GM11168 (cell line): ENCODE data around the gene UBE4A.

ENCODE experiments used
- in situ Hi-C: fragments of 300-500 bp; cut with MboI; formaldehyde crosslinking; loops from one replicate; pipeline ENCODE4 v1.12.0; 2022; ENCODE audit warnings: low sequenced_read_pairs; ENCODE audit not compliant: unreplicated experiment

The UBE4A gene

DNA sequence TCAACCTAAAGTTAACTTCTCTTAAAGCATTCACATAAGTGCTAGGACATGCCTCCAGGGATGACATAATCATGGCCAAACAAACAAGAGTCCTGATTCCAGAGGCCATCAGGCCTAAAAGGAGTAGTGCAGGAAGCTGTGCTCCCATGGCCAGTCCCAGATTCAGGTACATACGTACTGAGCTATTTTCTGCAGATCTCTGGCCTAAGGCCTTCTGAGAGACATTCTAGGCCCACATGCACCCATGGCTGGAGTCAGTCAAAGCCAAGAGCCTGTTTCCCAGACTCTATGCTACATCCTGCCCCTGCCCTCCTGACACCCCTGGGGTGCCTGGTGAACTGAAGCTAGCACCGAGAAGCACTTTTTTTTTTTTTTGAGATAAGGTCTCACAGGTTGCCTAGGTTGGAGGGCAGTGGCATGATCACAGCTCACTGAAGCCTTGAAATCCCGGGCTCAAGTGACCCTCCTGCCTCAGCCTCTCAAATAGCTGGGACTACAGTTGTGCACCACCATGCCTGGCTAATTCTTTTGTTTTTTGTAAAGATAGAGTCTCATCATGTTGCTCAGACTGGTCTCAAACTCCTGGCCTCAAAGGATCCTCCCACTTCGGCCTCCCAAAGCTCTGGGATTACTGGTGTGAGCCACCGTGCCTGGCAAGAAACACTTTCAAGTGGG is 17.4 kb upstream of the UBE4A start:
- in situ Hi-C loops: no loop called here

DNA sequence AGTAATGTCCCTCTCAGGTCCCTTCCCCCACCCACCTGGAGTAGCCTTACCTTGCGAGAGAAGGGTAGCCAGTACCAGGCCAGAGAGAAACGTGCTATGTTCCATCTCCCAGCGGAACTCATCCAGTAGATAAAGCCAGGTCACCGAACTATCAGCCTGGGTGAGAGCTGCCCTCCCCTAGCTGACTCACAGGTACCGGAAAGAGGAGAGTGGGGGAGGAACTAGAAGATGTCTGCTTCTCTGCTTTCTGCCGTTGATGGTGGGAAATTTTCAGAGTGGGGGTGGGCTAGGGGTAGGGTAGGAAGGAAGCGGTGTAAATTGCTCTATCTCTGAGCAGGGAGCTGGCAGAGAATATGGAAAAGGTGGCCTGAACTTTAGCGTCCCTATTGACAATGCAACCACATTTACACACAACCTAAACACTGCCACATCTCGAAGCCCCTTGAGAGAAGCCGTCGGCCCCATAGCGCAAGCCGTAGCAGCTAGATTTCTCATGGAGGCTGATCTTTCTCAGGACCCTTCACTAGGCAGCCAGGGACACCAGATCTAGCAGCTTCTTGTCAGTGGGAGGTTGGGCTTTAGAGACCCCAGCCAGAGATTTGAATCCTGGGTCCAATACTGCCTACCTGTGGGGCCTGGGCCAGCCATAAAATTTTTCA is 16.8 kb upstream of the UBE4A start, which contains the start of gene CD3D:
Gene CD3D (minus strand): TSS at position 203 of the 659 bp plus-strand sequence. CDS start 98 bp downstream, at position 105.
- in situ Hi-C loops: no loop called here

DNA sequence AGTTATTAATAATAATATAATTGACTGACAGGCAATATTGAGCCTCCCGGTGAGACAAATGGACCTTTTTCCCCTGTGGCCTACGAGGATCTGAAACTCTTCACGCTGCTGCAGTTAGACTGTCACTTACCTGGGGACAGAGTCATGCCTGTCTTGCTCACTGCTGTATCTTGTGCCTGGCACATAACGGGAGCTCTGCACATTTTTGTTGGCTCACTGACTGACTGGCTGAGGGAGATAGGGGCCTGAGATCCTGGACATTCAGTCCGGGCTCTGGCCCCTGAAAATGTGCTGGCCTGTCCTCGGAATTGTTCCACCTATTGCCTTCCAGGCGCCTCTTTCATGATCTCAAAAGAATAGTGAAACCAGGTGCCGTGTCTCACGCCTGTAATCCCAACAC is 16.2 kb upstream of the UBE4A start:
- in situ Hi-C loops: no loop called here

DNA sequence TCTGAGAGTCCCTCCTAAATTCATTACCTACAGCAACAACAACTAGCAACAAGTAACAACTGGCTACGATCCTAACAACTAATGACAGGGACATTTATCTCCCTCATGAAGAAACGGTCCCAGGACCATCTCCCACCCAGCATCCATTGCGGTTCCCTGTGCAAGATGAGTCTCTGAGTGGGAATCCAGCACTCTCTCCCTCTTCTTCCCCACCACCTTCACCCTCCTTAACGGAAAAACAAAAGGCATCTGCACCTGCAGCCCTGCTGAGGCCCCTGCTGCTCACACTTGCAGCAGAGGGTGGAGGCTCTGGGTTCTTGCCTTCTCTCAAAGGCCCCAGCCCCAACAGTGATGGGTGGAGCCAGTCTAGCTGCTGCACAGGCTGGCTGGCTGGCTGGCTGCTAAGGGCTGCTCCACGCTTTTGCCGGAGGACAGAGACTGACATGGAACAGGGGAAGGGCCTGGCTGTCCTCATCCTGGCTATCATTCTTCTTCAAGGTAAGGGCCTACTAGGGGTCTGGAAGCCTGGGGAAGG is 15.4 kb upstream of the UBE4A start, which contains the start of gene CD3G:
Gene CD3G (plus strand): TSS at position 364 of the 535 bp plus-strand sequence. CDS start 80 bp downstream, at position 444.
- in situ Hi-C loops: no loop called here

DNA sequence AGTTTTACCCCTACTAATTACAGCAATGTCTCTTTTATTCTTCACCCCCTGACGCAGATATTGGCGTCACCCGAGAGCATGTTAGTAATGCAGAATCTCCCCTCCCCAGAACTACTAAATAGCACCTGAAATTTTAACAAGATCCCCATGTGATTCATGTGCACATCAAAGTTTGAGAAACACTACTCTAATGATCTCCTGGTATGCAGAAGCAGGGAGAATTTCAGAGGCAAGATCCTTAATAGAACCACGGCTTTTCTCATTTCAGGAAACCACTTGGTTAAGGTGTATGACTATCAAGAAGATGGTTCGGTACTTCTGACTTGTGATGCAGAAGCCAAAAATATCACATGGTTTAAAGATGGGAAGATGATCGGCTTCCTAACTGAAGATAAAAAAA is 9.9 kb upstream of the UBE4A start:
- in situ Hi-C loops: no loop called here

DNA sequence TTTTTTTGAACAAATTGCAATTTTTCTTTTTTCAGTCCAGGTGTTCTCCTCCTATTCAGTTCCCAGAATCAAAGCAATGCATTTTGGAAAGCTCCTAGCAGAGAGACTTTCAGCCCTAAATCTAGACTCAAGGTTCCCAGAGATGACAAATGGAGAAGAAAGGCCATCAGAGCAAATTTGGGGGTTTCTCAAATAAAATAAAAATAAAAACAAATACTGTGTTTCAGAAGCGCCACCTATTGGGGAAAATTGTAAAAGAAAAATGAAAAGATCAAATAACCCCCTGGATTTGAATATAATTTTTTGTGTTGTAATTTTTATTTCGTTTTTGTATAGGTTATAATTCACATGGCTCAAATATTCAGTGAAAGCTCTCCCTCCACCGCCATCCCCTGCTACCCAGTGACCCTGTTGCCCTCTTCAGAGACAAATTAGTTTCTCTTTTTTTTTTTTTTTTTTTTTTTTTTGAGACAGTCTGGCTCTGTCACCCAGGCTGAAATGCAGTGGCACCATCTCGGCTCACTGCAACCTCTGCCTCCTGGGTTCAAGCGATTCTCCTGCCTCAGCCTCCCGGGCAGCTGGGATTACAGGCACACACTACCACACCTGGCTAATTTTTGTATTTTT is 6.2 kb upstream of the UBE4A start:
- in situ Hi-C loops: loop anchor here (5.0 kb wide), 1 partner anchor 156 kb away; no protein-coding TSS in a partner anchor

DNA sequence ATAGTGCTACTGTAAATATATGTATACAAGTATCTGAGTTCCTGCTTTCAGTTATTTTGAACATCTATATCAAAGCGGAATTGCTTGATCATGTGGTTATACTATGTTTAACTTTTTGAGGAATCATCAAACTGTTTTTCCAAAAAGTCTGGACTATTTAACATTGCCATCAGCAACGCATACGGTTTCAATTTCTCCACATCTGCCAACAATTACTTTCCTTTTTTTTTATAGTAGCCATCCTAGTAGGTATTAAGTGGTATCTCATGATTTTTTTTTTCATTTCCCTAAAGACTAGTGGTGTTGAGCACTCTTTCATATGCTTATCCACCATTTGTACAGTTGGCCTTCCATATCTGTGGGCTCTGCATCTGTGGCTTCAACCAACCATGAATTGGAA is 1.3 kb upstream of the UBE4A start:
- in situ Hi-C loops: no loop called here

DNA sequence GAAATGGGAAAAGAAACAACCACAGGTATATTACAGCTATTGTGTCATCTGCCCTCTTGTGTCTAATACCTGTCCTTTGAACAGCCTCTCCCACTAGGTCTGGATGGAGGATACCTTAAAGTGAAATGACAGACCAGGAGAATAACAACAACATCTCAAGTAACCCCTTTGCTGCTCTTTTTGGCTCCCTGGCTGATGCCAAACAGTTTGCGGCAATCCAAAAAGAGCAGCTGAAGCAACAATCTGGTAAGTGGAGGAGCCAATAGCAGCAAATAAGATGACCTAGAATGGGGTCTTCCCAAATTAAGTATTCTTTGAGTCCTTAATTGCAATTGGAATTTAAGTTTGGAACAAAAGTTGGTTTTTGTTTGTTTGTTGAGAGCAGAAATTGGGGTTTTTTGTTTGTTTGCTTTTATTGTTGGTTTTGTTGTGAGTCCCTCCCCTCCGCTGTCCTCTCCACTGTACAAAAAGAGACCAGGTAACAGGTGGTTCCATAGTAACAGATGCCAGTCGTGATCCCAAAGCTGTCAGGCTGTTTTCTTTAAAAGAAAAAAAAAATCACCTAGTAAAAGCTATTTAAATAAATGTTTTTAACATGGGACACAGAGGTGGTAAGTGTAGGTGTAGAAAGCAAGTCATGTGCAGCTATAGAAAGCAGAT is 5.7 kb downstream of the UBE4A start:
- in situ Hi-C loops: no loop called here

DNA sequence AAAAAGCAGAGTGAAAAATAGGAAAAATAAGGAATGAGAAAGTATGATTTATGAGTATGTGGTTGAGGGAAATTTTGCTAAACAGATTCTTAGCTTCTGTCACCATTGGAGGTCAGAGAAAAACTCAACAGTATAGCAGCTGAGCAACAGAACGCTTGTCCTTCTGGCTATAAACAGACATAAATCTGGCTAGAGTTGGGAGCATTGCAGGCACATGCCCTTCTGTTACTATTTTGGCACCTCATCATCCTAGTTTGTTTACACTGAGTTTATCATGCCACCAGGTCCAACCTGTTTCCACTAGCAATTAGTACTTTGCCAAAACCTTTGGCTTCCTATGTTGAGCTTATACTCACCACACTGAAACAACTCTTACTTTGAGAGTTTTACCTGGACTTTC is 6.9 kb downstream of the UBE4A start:
- in situ Hi-C loops: no loop called here

DNA sequence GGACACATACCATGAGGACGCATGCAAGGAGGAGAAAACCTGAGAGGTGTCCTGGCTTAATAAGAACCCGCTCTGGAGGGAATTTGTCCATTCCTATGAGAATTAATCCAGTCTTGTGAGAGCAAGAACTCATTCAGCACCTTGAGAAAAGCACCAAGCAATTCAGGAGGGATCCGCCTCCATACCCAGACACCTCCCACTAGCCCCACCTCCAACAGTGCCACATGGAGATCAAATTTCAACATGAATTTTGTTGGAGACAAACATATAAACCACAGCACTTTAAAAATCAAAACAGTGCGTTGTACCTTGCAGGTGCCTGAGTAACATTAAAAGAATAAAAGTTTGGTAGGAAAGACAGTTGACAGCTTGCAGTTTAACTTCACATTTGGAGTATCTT is 11.4 kb downstream of the UBE4A start:
- in situ Hi-C loops: no loop called here

DNA sequence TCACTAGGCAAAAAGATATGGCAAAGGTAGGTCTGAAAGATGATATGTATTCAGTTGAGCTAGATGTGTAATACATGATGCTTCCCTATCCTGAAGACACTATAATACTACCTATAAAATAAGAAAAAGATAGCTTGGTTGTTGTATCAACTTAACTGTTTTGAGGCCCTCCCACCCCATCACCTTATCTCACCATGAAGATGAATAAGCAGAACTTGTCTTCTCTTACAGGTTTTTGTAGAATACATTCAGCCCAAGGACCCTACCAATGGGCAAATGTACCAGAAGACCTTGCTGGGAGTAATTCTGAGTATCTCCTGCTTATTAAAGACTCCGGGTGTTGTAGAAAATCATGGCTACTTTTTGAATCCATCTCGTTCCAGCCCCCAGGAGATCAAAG is 13.9 kb downstream of the UBE4A start:
- in situ Hi-C loops: no loop called here

DNA sequence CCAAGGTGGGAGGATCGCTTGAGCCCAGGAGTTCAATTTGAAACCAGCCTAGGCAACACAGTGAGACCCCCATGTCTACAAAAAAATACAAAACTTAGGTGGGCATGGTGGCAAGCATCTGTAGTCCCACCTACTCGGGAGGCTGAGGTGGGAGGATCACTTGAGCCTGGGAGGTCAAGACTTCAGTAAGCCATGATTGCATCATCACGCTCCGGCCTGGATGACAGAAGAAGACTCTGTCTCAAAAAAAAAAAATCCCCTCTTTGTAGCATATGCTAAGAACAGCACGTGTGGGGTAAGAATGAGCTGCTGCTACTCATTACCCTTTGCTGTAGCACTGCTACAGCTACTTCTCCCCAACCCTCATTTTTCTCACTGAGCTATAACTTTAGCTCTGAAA is 14.5 kb downstream of the UBE4A start:
- in situ Hi-C loops: no loop called here

DNA sequence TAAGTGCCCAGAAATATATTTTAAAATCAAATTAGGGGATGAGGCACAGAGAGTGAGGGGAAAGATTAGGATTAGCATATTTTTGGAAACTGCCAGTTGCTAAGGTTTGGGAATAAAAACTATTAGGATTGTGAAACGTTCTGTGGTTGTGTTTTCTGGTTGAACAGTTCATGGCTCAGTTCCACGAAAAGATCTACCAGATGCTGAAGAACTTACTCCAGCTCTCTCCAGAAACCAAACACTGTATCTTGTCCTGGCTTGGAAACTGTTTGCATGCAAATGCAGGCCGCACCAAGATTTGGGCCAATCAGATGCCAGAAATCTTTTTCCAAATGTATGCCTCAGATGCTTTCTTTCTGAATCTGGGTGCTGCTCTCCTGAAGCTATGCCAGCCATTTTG is 15.3 kb downstream of the UBE4A start:
- in situ Hi-C loops: loop anchor here (25.0 kb wide), 1 partner anchor 113 kb away; no protein-coding TSS in a partner anchor

DNA sequence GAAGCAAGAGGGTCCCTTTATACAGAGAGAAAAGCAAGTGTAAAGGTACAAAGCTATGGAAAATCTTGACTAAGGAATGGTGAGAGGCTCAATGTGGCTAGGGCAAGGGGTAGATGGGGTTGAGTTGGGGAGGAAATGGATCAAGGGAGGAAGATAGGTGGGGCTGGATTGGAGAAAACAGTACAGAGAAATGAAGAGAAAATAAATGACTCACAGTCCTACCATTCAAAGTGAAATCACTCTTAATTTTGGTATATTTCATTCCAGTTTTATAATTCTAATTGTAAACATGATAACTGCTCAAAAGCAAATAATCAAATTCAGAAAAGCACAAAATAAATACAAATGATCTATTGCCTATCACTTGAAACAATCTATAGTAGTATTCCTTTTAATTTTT is 16.6 kb downstream of the UBE4A start:
- in situ Hi-C loops: loop anchor here (25.0 kb wide), 1 partner anchor 111 kb away; no protein-coding TSS in a partner anchor

DNA sequence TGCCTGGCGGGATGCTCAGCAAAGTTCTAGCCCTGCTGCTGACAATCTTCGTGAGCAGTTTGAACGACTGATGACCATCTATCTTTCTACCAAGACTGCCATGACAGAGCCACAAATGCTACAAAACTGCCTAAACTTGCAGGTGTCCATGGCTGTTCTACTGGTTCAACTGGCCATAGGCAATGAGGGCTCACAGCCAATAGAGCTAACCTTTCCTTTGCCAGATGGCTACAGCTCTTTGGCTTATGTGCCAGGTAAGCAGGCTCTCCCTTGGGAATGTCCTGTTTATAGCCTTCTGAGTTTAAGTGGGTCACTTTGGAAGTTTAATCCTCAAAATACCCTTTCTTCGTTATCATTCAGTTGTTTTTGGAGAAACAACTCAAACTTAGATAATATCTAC is 20.1 kb downstream of the UBE4A start:
- in situ Hi-C loops: loop anchor here (25.0 kb wide), 1 partner anchor 108 kb away; no protein-coding TSS in a partner anchor

DNA sequence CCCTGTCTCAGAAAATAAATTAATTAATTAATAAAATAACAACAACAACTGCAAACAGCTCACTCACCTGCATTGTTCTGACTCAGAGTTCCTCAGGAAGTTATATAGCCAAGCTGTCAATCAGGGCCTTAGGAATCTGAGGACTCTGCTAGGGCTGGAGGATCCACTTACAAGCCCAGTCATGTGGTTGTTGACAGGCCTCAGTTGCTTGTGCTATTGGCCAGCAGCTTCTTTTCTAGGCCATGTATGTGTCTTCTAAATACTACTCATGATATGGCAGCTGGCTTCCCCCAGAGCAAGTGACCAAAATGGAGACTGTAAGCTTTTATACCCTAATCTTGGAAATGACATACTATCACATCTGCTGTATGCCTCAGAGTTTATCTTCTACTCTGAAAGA is 21.2 kb downstream of the UBE4A start:
- in situ Hi-C loops: loop anchor here (25.0 kb wide), 1 partner anchor 107 kb away; no protein-coding TSS in a partner anchor

DNA sequence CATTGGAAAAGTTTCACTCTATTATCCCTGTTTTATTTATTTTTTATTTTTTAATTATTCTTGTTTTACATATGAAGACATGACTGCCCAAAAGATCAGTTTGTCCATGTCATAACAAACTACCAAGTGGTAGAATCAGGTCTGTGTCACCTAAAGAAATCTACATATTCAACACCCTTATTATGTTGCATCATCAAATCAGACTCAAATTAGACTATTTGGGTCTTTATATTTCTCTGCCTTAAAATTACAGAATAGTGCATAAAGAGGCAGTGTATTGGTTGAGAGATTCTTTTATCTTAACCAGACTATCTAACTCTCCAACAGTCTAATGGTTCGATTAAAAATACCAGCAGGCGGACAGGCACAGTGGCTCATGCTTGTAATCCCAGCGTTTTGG is 23.6 kb downstream of the UBE4A start:
- in situ Hi-C loops: loop anchor here (25.0 kb wide), 1 partner anchor 104 kb away; no protein-coding TSS in a partner anchor

DNA sequence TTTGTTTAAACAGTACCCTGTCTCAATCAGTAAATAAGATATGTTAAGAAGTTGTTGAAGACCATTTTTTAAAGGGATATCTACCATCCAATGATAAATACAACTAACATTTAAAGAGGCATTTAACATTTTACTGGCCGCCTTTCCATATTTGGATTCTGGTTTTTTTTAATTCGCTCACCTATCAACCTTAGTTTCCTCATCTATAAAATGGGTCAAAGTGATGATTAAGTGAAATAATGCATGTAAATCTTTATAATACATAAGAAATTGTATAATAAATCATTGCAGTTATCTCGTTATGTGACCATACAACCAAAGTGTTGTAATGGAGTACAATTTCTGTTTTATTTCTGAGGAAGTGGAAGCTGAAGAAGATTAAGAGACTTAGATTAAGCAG is 24.3 kb downstream of the UBE4A start:
- in situ Hi-C loops: loop anchor here (25.0 kb wide), 1 partner anchor 104 kb away; no protein-coding TSS in a partner anchor

DNA sequence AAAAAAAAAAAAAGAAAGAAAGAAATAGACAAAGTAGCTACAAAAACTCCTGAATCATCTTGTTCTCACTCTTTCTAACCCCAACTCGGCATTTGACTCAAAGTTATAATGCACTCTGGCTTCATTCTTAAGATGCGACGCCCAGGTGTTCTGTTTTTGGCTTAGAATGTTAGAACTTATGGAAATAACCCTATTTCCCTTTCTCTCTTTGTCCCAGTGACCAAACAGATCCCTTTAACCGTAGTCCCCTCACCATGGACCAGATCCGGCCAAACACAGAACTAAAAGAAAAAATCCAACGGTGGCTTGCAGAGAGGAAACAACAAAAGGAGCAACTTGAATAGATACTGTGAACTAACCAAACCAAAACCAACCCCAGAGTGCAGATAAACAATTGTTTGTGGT is 36.7 kb downstream of the UBE4A start:
- in situ Hi-C loops: loop anchor here (25.0 kb wide), 1 partner anchor 91 kb away; no protein-coding TSS in a partner anchor

DNA sequence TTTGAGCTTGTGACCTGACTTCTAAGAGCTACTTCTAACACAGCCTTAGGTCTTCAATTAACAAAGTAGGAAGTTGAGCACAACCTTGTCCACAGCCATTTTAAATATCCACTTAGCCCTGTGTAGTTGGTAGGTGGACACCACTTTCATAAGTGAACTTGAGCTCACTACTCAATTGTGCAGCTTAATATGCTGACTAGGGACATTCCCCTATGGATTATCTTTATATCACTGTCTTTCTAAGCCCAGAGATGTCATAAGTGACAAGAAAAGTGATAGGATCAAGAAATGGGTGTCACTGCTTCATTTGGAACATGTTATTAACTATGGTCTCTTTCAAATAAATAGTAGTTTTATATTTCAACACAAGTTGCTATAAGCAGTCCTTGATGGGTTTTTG is 38.0 kb downstream of the UBE4A start:
- in situ Hi-C loops: loop anchor here (25.0 kb wide), 1 partner anchor 90 kb away; no protein-coding TSS in a partner anchor
